Transverse colon (tissue), 4 donors: ENCODE data around the gene PRR9. TPM values are rescaled to one million over a fixed set of nuclear protein-coding genes. Genes with fewer than 3 reads are reported as not detected.
"Not testable (repeated sequence)": the region's sequence is repeated elsewhere in the genome, so short reads cannot be mapped to it uniquely, and the experiment has no call there.

ENCODE experiments used
- DNase-seq: peaks from one replicate; pipeline ENCODE4 v3.0.0-alpha.2; 2019
- H3K27ac ChIP-seq, 4 donors: fragments of 200-600 bp; sonication (generic); 2 replicates each; pipeline ENCODE4 v1.5.1; 2016 to 2018; ENCODE audit warnings: inconsistent platforms in 4 of 4
- H3K27me3 ChIP-seq: fragments of 200-600 bp; sonication (generic); 2 replicates; pipeline ENCODE4 v1.5.1; 2017; ENCODE audit warnings: inconsistent platforms
- H3K36me3 ChIP-seq, 4 donors: fragments of 200-600 bp; sonication (generic); 2 replicates each; pipeline ENCODE4 v1.5.1; 2017 to 2019; ENCODE audit warnings: inconsistent platforms in 4 of 4
- H3K4me1 ChIP-seq, 4 donors: fragments of 200-600 bp; sonication (generic); 2 replicates each; pipeline ENCODE4 v1.5.1; 2017 to 2020; ENCODE audit warnings: inconsistent platforms in 4 of 4
- H3K4me3 ChIP-seq, 4 donors: fragments of 200-600 bp; sonication (generic); 1 replicate in 1 of 4; 2 replicates in 3 of 4; pipeline versions ENCODE4 v1.5.1 to v1.6.1; 2017 to 2019; ENCODE audit warnings: inconsistent platforms in 4 of 4
- H3K9me3 ChIP-seq, 2 donors: fragments of 200-600 bp; sonication (generic); 2 replicates each; pipeline ENCODE4 v1.5.1; 2017 to 2019; ENCODE audit warnings: inconsistent platforms in 2 of 2
- CTCF ChIP-seq, 5 experiments: fragments of 200-600 bp in 3 of 5; fragments of 450-650 bp in 2 of 5; sonication (generic) in 3 of 5; IDR thresholded peaks; 1 replicate in 2 of 5; 2 replicates in 3 of 5; pipeline ENCODE4 v1.5.1; 2016 to 2017; ENCODE audit warnings: antibody characterized with exemption in 5 of 5, inconsistent platforms in 3 of 5, mild to moderate bottlenecking in 2 of 5, moderate library complexity in 1 of 5
- EP300 ChIP-seq: sonication (generic); formaldehyde crosslinking; IDR thresholded peaks from one replicate; pipeline ENCODE4 v1.6.1; 2017; ENCODE audit warnings: antibody characterized with exemption, low read depth
- POLR2A ChIP-seq: fragments of 450-650 bp; IDR thresholded peaks from one replicate; pipeline ENCODE4 v1.6.1; 2016; ENCODE audit warnings: antibody characterized with exemption, mild to moderate bottlenecking, moderate library complexity
- POLR2AphosphoS5 ChIP-seq, 3 donors: sonication (generic); formaldehyde crosslinking; IDR thresholded peaks; one replicate each; pipeline ENCODE4 v1.6.1; 2016; ENCODE audit warnings: antibody characterized with exemption in 3 of 3
- WGBS, 2 donors: methylation state at CpG; one replicate each; pipeline ENCODE4 v1.1.5; 2018; ENCODE audit warnings: low coverage in 1 of 2; 5-methylcytosine and 5-hydroxymethylcytosine counted together
- in situ Hi-C, 4 donors: fragments of 200-750 bp; cut with MboI; loops; one replicate each; pipeline versions ENCODE4 v1.15.0 to v1.15.1; 2017; ENCODE audit warnings: low sequenced_read_pairs in 3 of 4, low pct_ligation_motif_present in 1 of 4, low pct_unique_long_range_greater_than_20kb in 1 of 4
- intact Hi-C: fragments of 100-400 bp; cut with DNase I; formaldehyde crosslinking; loops from one replicate; pipeline ENCODE4 v1.15.1; 2023; ENCODE audit warnings: low total_unique reads
- total RNA-seq, 4 donors: library from RNA; depleted of rRNA; stranded (reverse); fragments of >200 nt; gene quantifications; one replicate each; pipeline ENCODE4 v1.1.0, GENCODE V29; 2016

The PRR9 gene
- total RNA-seq, 4 donors from 2014 or later: not detected

- in situ Hi-C loops: loop anchor here in 1 of 4 donors (25.0 kb wide), 1 partner anchor 361 kb away; the partner anchor contains the start of gene LCE7A
- intact Hi-C loops: loop anchor here (10.0 kb wide), 1 partner anchor 568 kb away; no protein-coding TSS in a partner anchor
Observed at GRCh38 chr1:153223040-153223891, 5.9 kb downstream of the PRR9 start.

GRCh38 chr1:153227810-153228209 lies 10.4 kb downstream of the PRR9 start:
- TF ChIP-seq EP300 (no peak), POLR2AphosphoS5 (IDR thresholded peaks at IDR 0.05) (no peak), CTCF (IDR thresholded peaks at IDR 0.05) (no peak), POLR2A (no peak)
- Histone ChIP-seq H3K27ac (no peak overlapping the region), H3K27me3 (peaks cover 8% of the 10 kb centered on the region), H3K9me3 (no peaks in the 10 kb centered on the region), H3K4me3 (no peak overlapping the region), H3K36me3 (no peaks in the 10 kb centered on the region), H3K4me1 (no peaks in the 10 kb centered on the region)
- DNase-seq: no peak
- in situ Hi-C loops: no loop called here
- WGBS, 2 donors: 55 to 82% methylated on average over 2 of the region's 2 CpGs
- intact Hi-C loops: loop anchor here (10.0 kb wide), 1 partner anchor 573 kb away; no protein-coding TSS in a partner anchor

More at GRCh38 chr1:153223040-153223891, 5.9 kb downstream of the PRR9 start:
- not testable (repeated sequence) for H3K4me1 ChIP-seq, H3K27me3 ChIP-seq, H3K9me3 ChIP-seq, H3K4me3 ChIP-seq, H3K27ac ChIP-seq, H3K36me3 ChIP-seq
- peak; percentile 57 to 72 (median 60) for TF ChIP-seq CTCF (IDR thresholded peaks at IDR 0.05)
- DNase-seq: peak; percentile 67
- 40 to 43% methylated on average over 11 to 16 of the region's 16 CpGs for WGBS, 2 donors

GRCh38 chr1:153228491-153228890 lies 11.1 kb downstream of the PRR9 start:
- peaks cover 8% of the 10 kb centered on the region for H3K27me3 ChIP-seq
- WGBS, 2 donors: 80 to 89% methylated on average over 1 of the region's 1 CpG
- no peak overlapping the region for H3K27ac ChIP-seq
- intact Hi-C loops: loop anchor here (10.0 kb wide), 1 partner anchor 574 kb away; no protein-coding TSS in a partner anchor
- in situ Hi-C loops: no loop called here
- TF ChIP-seq CTCF (IDR thresholded peaks at IDR 0.05) (no peak), POLR2AphosphoS5 (IDR thresholded peaks at IDR 0.05) (no peak), POLR2A (no peak), EP300 (no peak)
- no peaks in the 10 kb centered on the region for H3K9me3 ChIP-seq
- H3K4me3 ChIP-seq: no peak overlapping the region
- no peak for DNase-seq
- no peaks in the 10 kb centered on the region for H3K36me3 ChIP-seq
- H3K4me1 ChIP-seq: no peaks in the 10 kb centered on the region

- intact Hi-C loops: loop anchor here (10.0 kb wide), 1 partner anchor 574 kb away; no protein-coding TSS in a partner anchor
- DNase-seq, H3K27ac ChIP-seq, H3K4me1 ChIP-seq, H3K36me3 ChIP-seq, H3K27me3 ChIP-seq, in situ Hi-C loops, H3K4me3 ChIP-seq, H3K9me3 ChIP-seq: not testable (repeated sequence)
- peak in 3 of 5 experiments; percentile 15 to 39 (median 34) for TF ChIP-seq CTCF (IDR thresholded peaks at IDR 0.05)
- 58 to 80% methylated on average over 3 to 12 of the region's 12 CpGs for WGBS, 2 donors
Observed at GRCh38 chr1:153229076-153229829, 11.9 kb downstream of the PRR9 start.
